Amygdala (tissue), 56 donors: ENCODE results near the gene NNAT.
"Not testable (repeated sequence)": the region's sequence is repeated elsewhere in the genome, so short reads cannot be mapped to it uniquely, and the experiment has no call there.

Source experiments
- DNase-seq, 56 donors: peaks; one replicate each; lab custom pipeline; 2025; lab: John Stamatoyannopoulos, UW

Gene NNAT

DNA sequence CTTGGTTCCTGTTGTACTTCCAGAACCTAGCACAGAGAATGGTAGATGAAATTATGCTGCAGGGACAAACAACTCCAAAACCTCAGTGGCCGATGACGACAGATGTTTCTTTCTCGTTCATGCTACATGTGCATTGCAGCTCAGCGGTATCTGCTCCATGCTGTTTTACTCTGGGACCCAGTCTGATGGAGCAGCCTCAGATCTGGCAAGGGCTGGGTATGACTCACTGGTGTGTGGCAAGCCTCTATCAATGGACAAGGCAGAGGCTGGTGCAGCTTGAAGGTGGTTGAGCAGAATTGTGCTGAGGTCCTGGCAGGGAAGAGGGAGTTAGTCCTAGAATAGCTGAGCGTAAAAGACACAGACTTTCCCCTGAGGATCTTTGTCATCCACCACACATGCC is 17.0 kb downstream of the NNAT start:
- no peak for DNase-seq

DNA sequence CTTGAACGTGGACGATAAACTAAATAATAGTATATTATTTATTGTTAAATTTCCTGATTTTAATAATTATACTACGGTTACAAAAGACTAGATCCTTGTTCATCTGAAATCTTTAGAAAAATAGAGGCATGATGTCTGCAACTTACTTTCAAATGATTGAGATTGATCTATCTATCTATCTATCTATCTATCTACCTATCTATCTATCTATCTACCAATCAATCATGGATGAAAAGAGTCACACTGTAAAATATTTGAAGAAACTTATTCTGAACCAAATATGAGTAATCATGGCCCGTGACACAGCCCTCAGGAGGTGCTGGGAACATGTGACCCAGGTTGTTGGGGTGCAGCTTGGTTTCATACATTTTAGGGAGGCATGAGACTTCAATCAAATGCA is 18.4 kb downstream of the NNAT start:
- no peak for DNase-seq

DNA sequence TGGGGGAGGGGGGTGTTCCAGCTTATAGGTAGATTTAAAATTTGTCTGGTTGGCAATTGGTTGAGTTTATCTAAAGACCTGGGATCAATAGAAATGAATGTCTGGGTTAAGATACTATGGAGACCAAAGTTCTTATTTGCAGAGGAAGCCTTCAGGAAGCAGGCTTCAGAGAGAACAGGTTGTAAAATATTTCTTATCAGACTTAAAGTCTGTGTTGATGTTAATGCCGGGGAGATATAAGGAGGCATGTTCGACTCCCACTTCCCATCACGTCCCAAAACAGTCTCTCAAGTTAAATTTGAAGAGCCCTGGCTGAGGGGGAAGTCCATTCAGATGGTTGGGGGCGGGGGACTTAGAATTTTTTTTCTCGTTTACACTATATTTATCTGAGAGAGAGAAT is 19.0 kb downstream of the NNAT start:
- DNase-seq: no peak

GRCh38 chr20:37540838-37541237 is 19.8 kb downstream of the NNAT start:
- DNase-seq: not testable (repeated sequence)

- no peak for DNase-seq
Measured at GRCh38 chr20:37541326-37541725, 20.3 kb downstream of the NNAT start.

DNA sequence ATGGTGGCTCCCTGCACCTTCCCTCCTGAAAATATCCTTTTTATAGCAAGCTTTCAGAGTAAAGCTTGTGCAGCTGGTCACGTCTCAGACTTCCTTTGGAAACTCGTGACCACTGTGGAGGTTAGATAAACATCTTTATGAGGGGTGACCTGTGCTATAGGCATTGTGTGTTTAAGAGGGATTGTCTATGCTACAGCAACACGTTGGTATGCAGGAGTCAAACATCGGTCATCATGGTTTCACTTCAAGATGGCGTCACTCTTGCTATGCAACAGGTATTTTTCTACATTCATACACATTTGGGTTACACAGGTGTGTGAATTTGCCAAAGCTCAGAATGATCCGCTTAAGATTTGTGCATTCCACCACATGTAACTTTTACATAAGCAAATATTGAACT is 21.2 kb downstream of the NNAT start:
- DNase-seq: no peak

- DNase-seq: no peak
Measured at GRCh38 chr20:37543828-37544227, 22.8 kb downstream of the NNAT start.

- DNase-seq: no peak
Measured at GRCh38 chr20:37544386-37544785, 23.3 kb downstream of the NNAT start.

DNA sequence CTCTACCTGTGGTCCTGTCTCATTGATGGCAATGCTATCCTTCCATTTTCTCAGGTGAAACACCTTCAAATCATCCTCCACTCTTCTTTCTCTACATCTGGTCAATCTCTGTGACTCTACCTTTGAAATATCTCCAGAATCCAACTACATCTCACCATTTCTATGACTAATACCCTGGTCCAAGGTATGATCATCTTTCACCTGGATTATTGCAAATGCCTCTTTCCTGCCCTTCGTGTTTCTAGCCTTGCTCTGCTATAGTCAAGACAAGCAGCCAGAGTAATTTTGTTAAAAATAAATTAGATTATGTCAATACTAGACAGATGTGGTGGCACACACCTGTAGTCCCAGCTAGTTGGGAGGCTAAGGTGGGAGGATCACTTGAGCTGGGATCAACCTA is 24.5 kb downstream of the NNAT start:
- DNase-seq: no peak

DNA sequence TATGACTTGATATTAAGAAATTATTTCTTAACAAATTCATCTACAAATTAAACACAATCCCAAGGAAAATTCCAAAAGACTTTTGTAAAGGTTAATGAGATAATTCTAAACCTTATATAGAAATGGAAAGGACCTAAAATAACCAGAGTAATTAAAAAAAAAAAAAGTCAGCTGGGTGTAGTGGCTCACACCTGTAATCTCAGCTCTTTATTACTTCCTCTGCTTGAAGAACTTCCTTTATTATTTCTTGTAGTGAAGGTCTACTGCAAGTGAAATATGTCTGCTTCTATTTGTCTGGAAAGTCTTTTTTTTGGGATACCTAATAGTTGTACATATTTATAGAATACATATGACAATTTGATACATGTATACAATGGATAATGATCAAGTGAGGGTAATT is 26.9 kb downstream of the NNAT start:
- DNase-seq: no peak

- not testable (repeated sequence) for DNase-seq
Measured at GRCh38 chr20:37550101-37550920, 29.3 kb downstream of the NNAT start.

DNA sequence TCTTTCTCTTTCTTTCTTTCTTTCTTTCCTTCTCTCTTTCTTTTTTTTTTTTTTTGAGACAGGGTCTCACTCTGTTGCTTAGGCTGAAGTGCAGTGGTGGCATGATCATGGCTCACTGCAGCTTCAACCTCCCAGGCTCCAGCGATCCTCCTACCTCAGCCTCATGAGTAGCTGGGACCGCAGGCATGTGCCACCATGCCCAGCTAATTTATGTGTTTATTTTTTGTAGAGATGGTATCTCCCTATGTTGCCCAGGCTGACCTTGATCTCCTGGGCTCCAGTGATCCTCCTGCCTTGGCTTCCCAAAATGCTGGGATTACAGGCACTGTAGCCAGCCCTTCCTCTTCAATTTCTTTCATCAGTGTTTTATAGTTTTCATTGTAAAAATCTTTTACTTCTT is 30.6 kb downstream of the NNAT start:
- not testable (repeated sequence) for DNase-seq

- no peak for DNase-seq
Measured at GRCh38 chr20:37552415-37552814, 31.4 kb downstream of the NNAT start.

DNA sequence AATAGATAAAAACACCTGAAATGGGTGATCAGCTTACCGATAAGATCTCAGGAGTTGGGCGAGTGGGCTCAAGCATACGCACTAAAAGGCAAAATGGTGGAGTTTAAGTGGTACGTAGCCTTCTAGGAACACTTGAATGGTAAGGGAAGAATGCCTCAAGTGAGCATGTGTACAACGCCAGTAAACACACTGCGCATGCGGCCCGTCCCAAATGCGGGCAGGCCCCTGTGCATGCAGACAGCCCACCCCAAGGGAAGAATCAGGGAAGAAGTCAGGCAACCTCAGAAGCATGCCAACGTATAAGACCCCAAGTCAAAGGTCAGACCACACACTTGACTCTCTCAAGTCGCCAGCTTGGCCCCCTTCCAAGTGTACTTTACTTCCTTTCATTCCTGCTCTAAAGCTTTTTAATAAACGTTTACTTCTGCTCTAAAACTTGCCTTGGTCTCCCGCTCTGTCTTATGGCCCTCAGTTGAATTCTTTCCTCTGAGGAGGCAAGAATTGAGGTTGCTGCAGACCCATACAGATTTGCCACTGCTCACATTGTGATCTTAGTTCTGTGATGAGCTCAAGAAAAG is 33.8 kb downstream of the NNAT start:
- not testable (repeated sequence) for DNase-seq

DNA sequence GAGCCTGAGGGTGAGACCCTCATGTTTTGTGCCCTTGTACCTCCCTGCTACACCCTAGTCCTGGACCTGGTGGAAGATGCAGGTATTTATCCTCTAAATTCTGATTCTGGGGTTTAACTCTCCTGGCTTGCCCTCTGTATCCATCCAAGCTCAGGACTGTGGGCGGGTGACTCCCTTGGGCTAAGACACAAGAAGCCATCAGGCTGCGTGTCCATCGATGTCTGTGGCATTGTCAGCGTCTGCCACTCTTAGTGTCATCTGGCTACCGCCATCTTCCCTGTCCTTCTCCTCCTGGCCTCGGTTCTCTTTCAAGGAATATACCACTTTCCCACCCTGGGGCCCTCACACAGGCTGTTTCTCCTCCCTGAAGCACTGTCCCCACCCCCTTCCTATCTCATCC is 35.5 kb downstream of the NNAT start:
- no peak for DNase-seq

- DNase-seq: no peak
Measured at GRCh38 chr20:37558306-37558705, 37.3 kb downstream of the NNAT start.

- DNase-seq: no peak
Measured at GRCh38 chr20:37558779-37559178, 37.7 kb downstream of the NNAT start.

DNA sequence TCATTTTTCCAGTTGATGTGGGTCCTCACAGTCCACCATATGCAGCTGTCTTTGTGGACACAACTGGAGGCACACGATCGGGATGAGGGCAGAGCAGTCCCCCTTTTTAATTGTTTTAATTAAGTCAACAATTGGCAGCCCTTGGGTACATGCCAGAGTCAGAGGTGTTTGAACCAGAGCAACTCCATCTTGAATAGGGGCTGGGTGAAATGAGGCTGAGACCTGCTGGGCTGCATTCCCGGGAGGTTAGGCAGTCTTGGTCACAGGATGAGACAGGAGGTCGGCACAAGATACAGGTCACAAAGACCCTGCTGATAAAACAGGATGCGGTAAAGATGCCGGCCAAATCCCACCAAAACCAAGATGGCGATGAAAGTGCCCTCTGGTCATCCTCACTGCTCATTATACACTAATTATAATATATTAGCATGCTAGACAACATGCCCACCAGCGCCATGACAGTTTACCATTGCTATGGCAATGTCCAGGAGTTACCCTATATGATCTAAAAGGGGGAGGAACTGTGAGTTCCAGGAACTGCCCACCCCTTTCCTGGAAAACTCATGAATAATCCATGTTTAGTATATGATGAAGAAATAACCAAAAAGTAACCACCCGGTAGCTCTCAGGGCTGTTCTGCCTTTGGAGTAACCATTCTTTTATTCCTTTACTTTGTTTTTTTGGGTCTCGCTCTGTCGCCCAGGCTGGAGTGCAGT is 38.4 kb downstream of the NNAT start:
- DNase-seq: no peak

DNA sequence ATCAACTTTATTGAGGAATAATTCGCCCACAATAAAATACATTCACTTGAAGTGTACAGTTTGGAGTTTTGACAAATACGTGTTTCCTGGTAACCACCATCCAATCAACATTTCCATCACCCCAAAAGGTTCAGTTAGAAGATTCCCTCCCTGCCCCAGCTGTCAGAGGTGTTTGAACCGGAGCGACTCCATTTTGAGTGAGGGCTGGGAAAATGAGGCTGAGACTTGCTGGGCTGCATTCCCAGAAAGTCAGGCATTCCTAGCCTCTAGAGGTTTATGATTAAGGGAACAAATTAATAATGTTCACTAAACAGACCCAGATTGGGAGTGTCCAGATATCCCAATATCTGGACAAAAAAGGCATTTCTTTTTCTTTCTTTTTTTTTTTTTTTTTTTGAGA is 39.6 kb downstream of the NNAT start:
- no peak for DNase-seq

DNA sequence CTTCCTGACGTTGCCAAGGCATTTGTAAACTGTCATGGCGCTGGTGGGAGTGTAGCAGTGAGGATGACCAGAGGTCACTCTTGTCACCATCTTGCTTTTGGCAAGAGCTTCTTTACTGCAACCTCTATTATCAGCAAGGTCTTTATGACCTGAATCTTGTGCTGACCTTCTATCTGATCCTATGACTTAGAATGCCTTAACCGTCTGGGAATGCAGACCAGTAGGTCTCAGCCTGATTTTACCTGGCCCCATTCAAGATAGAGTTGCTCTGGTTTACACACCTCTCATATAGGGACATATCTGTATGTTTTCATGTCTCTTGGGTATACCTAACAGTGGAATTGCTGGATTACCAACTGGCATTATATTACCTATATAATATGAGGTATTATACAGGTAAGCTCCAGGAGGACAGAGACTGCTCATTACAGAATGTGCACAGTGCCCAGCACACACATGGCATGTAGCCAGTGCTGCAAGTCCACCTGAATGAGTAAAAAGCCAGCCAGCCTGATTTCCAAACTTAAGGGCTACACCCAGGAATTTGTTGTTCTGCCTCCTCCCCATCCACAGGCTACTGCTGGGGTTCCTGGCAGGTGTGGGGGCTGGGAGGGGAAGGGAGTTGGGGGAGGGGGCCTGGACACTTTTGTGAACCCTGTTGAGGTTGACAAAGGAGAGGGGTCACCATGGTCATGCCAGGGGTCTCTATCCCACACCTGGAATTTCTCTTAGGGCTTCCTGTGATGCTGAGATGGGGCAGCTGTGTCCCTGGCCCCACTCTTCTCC is 41.8 kb downstream of the NNAT start:
- DNase-seq: no peak

GRCh38 chr20:37564016-37564387 is 43.0 kb downstream of the NNAT start:
- DNase-seq: no peak
